Heart left ventricle (tissue), 13 donors: Measurements from ENCODE around the gene LTB.

Experiments used
- CTCF ChIP-seq, 12 donors: fragments of 200-600 bp; sonication (generic) in 4 of 12; IDR thresholded peaks; one replicate each; pipeline versions ENCODE4 v1.5.0 to v1.8.0; 2018 to 2022; ENCODE audit warnings: antibody characterized with exemption in 12 of 12, mild to moderate bottlenecking in 5 of 12
- POLR2A ChIP-seq, 2 donors: fragments of 450-650 bp; IDR thresholded peaks; one replicate each; pipeline ENCODE4 v1.6.1; 2017; ENCODE audit warnings: antibody characterized with exemption in 2 of 2, mild to moderate bottlenecking in 2 of 2, moderate library complexity in 2 of 2
- donor health status: ischemic (EF 13 %, LVEDD 7.1; RV severe dilation, severe dysfunction).
- donor health status: DM: no; HTN: yes; CAD: no.
- donor health status: DM: no; HTN: no; CAD: no.
- donor health status: ischemic (EF 25% LVEDD 6.9; RV normal size, moderate dysfunction).
- donor health status: ischemic (EF 25% LVEDD 5.7; RV mildly dilated, moderate dysfunction).
- donor health status: ischemic (EF 35%, LVEDD 5.7; RV mildly dilated, moderate dysfunction).
- donor health status: nonischemic (EF 11% LVEDD 7.7; RV severe dilation, severe dysfunction).
- donor health status: DM: yes; HTN: yes; CAD: no.
- donor health status: PGD.
- donor health status: ischemic (EF 29% LVEDD 5.4; RV normal size, mild dysfunction).
- donor health status: nonischemic (EF 23%, LVEDD 6.1; RV moderate dilation, normal function).

- no peak for TF ChIP-seq CTCF (IDR thresholded peaks at IDR 0.05)
- no peak for TF ChIP-seq POLR2A (IDR thresholded peaks at IDR 0.05)
Observed at GRCh38 chr6:31577579-31577966, 4.7 kb downstream of the LTB start.
